Naive B cell (primary cell): Measurements from ENCODE around the gene SOCS6. TPM values are rescaled to one million over a fixed set of nuclear protein-coding genes. Genes with fewer than 3 reads are reported as not detected.
"Not testable (repeated sequence)": the region's sequence is repeated elsewhere in the genome, so short reads cannot be mapped to it uniquely, and the experiment has no call there.

Source experiments
- ATAC-seq, 2 donors: fragments of 150-1000 bp; cut with Tn5 transposase; 2 replicates each; pipeline ENCODE4 v1.10.0; 2021; ENCODE audit warnings: low read depth in 2 of 2, mild to moderate bottlenecking in 2 of 2, moderate library complexity in 2 of 2
- DNase-seq: peaks from one replicate; pipeline ENCODE4 v3.0.0; 2022
- H3K27ac Mint-ChIP-seq, 6 donors: one replicate each; pipeline ENCODE4 v1.8.0; 2020 to 2022; ENCODE audit warnings: mild to moderate bottlenecking in 6 of 6, mixed read lengths in 6 of 6, moderate library complexity in 5 of 6, inconsistent platforms in 2 of 6
- H3K27me3 Mint-ChIP-seq, 3 donors: one replicate each; pipeline ENCODE4 v1.8.0; 2021 to 2022; ENCODE audit warnings: mixed read lengths in 3 of 3, mild to moderate bottlenecking in 1 of 3
- H3K36me3 Mint-ChIP-seq, 2 donors: one replicate each; pipeline ENCODE4 v1.8.0; 2020 to 2022; ENCODE audit warnings: mixed read lengths in 2 of 2, inconsistent platforms in 1 of 2, mild to moderate bottlenecking in 1 of 2
- H3K4me1 Mint-ChIP-seq, 3 donors: one replicate each; pipeline ENCODE4 v1.8.0; 2020 to 2022; ENCODE audit warnings: mixed read lengths in 3 of 3, inconsistent platforms in 1 of 3, mild to moderate bottlenecking in 1 of 3, moderate library complexity in 1 of 3
- H3K4me3 Mint-ChIP-seq, 8 donors: one replicate each; pipeline ENCODE4 v1.8.0; 2020 to 2022; ENCODE audit warnings: mild to moderate bottlenecking in 8 of 8, mixed read lengths in 8 of 8, moderate library complexity in 8 of 8, inconsistent platforms in 2 of 8
- H3K9me3 Mint-ChIP-seq, 7 donors: one replicate each; pipeline ENCODE4 v1.8.0; 2020 to 2022; ENCODE audit warnings: mixed read lengths in 7 of 7, mild to moderate bottlenecking in 5 of 7, inconsistent platforms in 2 of 7, moderate library complexity in 1 of 7
- polyA plus RNA-seq, 6 donors: library from polyadenylated mRNA; unstranded; fragments of 300-500 nt; fragmentation: Illumina TruSeq; gene quantifications; one replicate each; pipeline ENCODE4 v1.2.3, GENCODE V29; 2021; ENCODE audit warnings: low read depth in 6 of 6

The SOCS6 gene
- polyA plus RNA-seq, 6 donors from 2014 or later: 0.17 to 1.1 (median 0.75) TPM; not detected in 1

DNA sequence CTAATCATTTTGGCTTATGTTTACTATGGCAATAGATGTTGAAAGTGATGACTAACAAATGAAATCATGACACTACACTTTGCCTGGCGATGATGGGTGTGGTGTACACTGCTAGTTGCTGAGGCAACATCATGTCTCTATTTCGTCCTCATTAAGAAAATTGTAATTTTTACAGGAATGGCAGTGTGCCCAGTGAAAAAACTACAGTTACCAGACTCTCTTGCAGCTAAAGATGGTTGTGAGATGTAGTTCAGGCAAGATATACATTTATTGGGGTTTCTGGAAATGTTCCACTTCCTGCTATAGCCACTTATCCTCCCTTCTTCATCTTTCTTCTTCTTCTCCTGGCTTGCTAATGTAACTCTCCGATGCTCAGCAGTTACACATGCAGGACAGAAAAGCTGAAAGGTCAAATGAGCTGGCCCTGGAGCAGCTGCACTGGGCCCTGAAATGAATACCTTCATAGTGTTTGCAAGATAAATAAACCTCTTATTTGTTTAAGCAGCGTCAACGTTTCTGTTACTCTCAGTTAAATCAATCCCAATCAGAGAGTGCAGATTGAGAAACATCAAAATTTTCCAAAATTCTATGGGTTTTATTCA is 46.0 kb downstream of the SOCS6 start:
- Mint-ChIP-seq H3K36me3 (peaks cover 0 to 3% of the 10 kb centered on the region in 2 donors), H3K4me1 (no peaks in the 10 kb centered on the region), H3K27me3 (no peaks in the 10 kb centered on the region), H3K27ac (no peak overlapping the region), H3K9me3 (peaks cover 0 to 14% (median 7%) of the 10 kb centered on the region in 7 donors), H3K4me3 (no peak overlapping the region)
- no peak for ATAC-seq
- no peak for DNase-seq

DNA sequence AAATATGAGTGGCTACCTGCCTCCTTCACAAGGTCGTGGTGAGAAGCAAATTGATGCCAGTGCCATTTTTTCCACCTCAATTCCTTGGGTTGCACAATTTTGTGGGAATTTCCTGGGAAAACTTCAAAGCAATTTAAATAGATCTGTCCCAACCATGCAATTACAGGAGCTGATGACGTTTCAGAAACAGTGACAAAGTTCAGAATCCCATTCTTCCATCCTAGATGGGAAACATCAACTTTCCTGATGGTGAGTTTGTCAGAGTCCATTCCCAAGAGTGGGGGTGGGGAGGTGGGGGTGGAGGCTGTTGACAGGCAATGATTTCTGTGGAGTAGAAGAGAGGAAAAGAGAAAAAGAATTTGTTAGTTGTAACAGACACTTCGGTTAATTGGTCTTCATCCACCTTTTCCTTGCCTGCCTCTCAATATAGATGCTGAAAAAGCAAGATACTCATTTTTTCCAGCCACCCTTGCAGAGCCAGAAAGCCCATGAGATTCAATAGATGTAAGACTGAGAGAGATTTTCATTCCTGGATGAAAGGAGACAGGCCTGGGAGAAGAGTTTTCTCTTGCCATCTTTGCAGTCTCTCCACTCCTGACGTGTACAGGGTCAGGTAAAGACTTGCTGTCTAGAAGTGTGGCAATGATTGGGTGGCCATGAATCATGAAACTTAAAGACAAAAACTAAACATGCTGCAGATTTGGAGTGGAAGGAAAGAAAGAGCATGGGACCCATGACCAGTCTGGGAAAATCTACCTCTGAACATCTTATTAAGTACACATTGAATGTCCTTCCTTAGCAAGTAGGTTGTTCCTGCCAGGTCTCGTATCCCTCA is 47.3 kb downstream of the SOCS6 start:
- Mint-ChIP-seq H3K27ac (no peak overlapping the region), H3K27me3 (no peaks in the 10 kb centered on the region), H3K9me3 (peaks cover 0 to 14% (median 7%) of the 10 kb centered on the region in 7 donors), H3K4me3 (no peak overlapping the region), H3K36me3 (peaks cover 0 to 3% of the 10 kb centered on the region in 2 donors), H3K4me1 (no peaks in the 10 kb centered on the region)
- no peak for DNase-seq
- ATAC-seq: no peak

DNA sequence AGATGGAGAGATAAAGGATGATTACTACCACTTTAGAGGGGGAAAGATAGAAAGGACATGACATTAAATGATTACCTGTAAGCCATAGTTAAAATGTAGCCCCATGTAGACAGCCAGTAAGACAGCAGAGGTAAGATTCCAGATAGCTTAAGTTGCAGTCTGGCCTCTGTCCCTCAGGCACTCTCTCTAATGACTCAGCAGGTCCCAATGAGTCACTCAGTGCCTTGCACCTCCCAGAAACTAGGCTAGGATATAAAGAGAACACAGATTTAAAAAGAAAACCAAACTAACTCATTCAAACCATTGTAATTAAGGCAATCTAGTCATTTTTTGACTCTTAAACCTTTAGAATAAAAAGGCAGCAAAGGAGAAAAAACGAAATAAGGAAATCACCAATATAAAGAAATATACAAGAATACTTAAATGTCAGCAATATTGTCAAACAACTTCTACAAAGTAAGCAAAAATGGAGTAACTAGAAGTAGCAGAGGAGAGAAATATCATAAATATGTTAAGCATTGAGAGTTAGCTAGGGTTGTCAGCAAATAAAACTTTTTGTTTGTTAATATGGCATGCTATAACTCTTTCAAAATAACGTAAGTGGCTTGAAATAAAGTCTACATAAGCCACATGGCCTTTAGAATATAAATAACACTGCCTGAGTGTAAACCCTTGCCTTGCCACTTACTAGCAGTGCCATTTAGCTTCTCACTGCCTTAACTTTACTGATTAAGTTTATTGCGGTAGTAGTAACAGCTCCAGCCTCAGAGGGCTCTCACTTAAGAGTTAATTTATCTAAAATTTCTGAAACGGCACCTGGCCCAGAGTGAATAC is 48.5 kb downstream of the SOCS6 start:
- no peak overlapping the region for H3K4me3 Mint-ChIP-seq
- H3K4me1 Mint-ChIP-seq: no peaks in the 10 kb centered on the region
- no peaks in the 10 kb centered on the region for H3K36me3 Mint-ChIP-seq
- H3K9me3 Mint-ChIP-seq: peaks cover 0 to 14% (median 7%) of the 10 kb centered on the region in 7 donors
- ATAC-seq (no peak), DNase-seq (no peak)
- H3K27ac Mint-ChIP-seq: peak overlapping the region in 1 of 6 donors; percentile 53
- no peaks in the 10 kb centered on the region for H3K27me3 Mint-ChIP-seq

DNA sequence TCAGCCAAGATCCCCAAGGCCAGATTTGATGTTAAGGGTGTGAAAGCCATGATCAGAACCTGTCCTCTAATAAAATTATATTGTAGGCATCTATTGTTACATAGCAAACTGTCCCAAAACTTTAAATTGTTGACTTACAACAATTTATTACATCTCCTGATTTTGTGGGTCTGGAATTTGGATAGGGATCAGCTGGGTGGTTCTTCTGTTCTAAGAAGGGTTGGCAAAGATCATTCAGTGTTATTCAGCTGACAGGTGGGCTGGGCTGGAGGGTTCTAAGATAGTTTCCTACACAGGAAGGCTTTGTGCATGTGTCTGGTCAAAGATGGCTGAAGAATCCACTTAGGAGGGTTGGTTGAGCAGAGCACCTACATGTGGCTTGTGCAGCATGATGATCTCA is 50.0 kb downstream of the SOCS6 start:
- ATAC-seq (no peak), DNase-seq (no peak)
- H3K9me3 Mint-ChIP-seq: peaks cover 0 to 13% (median 6%) of the 10 kb centered on the region in 7 donors
- H3K36me3 Mint-ChIP-seq: no peaks in the 10 kb centered on the region
- H3K27me3 Mint-ChIP-seq: no peaks in the 10 kb centered on the region
- no peaks in the 10 kb centered on the region for H3K4me1 Mint-ChIP-seq
- no peak overlapping the region for H3K4me3 Mint-ChIP-seq
- H3K27ac Mint-ChIP-seq: no peak overlapping the region

DNA sequence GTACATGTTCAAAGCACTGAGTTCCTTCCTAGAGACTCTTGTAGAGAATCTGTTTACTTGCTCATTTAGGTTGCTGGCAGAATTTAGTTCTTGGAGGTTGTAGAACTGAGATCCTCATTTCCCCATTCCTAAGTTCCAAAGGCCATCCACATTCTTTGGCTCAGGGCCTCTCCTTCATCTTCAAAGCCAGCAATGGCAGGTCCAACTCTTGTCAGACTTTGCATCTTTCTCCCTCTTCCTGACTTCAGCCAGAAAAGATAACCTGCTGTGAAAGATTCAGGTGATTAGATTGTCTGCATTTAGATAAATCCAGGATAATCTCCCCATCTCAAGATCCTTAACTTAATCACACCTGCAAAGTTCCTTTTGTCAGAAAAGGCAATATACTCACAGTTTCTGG is 51.1 kb downstream of the SOCS6 start:
- H3K27ac Mint-ChIP-seq: no peak overlapping the region
- DNase-seq (no peak), ATAC-seq (no peak)
- no peaks in the 10 kb centered on the region for H3K36me3 Mint-ChIP-seq
- no peak overlapping the region for H3K4me3 Mint-ChIP-seq
- no peaks in the 10 kb centered on the region for H3K27me3 Mint-ChIP-seq
- H3K9me3 Mint-ChIP-seq: peaks cover 0 to 5% (median 0%) of the 10 kb centered on the region in 7 donors
- no peaks in the 10 kb centered on the region for H3K4me1 Mint-ChIP-seq

DNA sequence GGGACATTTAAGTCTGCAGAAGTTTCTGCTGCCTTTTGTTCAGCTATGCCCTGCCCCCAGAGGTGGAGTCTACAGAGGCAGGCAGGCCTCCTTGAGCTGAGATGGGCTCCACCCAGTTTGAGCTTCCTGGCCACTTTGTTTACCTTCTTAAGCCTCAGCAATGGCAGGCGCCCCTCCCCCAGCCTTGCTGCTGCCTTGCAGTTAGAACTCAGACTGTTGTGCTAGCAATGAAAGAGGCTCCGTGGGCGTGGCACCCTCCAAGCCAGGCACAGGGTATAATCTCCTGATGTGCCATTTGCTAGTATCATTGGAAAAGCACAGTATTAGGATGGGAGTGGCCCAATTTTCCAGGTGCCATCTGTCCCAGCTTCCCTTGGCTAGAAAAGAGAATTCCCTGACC is 59.6 kb downstream of the SOCS6 start:
- not testable (repeated sequence) for H3K9me3 Mint-ChIP-seq, H3K27me3 Mint-ChIP-seq, ATAC-seq, H3K27ac Mint-ChIP-seq, DNase-seq, H3K4me3 Mint-ChIP-seq, H3K36me3 Mint-ChIP-seq, H3K4me1 Mint-ChIP-seq

DNA sequence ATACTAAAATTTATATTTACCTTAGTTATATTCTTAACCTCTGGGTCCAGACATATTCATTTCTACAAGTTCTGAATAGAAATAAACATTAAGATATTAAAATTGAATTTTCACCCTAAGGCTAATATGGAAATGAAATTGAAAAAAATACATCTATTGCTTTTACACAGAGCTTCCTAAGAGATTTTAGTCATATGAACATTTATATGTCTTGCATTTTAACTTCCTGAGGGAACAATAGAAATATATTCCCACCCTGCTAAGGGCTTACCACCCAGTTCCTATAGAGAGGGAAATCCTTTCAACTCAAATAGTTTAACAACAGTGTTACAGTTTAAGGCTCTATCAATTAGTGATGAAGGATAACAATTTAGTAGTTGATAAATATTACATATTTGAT is 60.5 kb downstream of the SOCS6 start:
- ATAC-seq: no peak
- no peak overlapping the region for H3K27ac Mint-ChIP-seq
- H3K9me3 Mint-ChIP-seq: peaks cover 0 to 9% (median 4%) of the 10 kb centered on the region in 7 donors
- H3K4me3 Mint-ChIP-seq: no peak overlapping the region
- no peak for DNase-seq
- no peaks in the 10 kb centered on the region for H3K4me1 Mint-ChIP-seq
- H3K27me3 Mint-ChIP-seq: no peaks in the 10 kb centered on the region
- H3K36me3 Mint-ChIP-seq: no peaks in the 10 kb centered on the region

DNA sequence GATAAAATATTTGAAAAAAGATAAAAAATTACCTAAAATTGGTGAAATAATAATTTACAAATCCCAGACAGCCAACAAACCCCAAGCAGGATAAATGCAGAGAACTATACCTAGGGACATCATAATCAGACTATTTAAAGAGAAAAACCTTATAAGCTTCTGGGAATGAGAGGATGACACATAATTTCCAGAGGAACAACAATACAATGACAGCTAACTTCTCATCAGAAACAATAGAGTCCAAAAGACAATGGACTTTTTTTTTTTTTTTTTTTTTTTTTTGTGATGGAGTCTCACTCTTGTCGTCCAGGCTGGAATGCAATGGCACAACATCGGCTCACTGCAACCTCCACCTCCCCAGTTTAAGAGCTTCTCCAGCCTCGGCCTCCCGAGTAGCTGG is 65.2 kb downstream of the SOCS6 start:
- Mint-ChIP-seq H3K27ac (no peak overlapping the region), H3K4me3 (no peak overlapping the region), H3K36me3 (no peaks in the 10 kb centered on the region), H3K27me3 (peaks cover 0 to 6% (median 0%) of the 10 kb centered on the region in 3 donors), H3K4me1 (no peaks in the 10 kb centered on the region), H3K9me3 (peaks cover 0 to 19% (median 9%) of the 10 kb centered on the region in 7 donors)
- no peak for DNase-seq
- no peak for ATAC-seq

DNA sequence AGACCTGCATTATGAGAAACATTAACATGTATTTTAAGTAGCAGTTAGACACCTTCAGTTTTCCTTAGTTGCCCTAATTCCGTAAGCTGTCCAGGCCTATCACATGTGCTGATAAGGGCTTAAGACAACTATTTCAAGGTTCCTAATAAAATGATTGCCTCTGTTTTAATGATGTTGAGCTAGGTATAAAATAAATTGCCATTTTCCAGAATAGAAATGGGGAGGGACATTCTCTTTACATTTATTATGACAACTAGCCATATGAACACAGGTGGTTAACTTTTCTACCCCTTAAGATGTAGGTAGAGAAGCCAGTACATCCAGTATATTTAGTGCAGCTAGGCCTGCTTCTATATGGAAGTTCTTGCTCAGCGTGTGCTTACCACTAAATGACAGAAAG is 65.9 kb downstream of the SOCS6 start:
- DNase-seq (no peak), ATAC-seq (no peak)
- Mint-ChIP-seq H3K4me1 (no peaks in the 10 kb centered on the region), H3K27ac (no peak overlapping the region), H3K4me3 (no peak overlapping the region), H3K9me3 (peaks cover 0 to 19% (median 9%) of the 10 kb centered on the region in 7 donors), H3K27me3 (peaks cover 0 to 6% (median 0%) of the 10 kb centered on the region in 3 donors), H3K36me3 (no peaks in the 10 kb centered on the region)

DNA sequence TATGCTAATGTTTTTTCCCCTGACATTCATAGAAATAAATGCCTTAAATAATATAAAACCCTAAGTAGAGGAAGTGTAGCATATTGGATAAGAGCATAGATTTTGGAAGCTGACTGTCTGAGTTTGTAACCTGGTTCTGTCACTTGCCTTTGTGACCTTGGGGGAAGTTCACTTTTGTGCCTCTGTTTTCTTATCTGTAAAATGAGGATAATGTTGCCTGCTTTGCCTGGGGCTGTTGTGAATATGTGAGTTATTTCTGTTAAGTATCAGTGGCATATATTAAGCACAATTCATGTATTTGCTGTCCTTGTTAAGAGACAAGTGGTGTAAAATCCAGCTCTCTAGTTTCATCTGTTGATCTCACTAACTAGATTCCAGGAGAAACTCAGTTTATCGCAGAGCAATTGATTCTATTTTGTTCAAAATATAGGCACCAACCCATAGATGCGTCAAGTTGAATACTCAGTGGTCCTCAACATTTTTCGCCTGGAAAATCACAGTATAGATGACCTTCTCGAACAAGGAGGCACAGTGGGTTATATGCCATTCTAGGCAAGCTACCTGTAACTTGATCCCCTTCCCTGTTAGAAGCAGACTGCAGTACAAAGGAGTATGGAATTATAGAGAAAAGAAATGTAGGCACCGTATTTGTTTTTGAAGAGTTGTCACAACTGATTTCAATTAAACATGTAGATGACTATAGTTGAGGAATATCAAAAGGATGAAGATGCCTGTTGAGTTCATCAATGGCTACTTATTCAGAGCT is 67.0 kb downstream of the SOCS6 start:
- no peak for ATAC-seq
- Mint-ChIP-seq H3K27me3 (peaks cover 0 to 6% (median 0%) of the 10 kb centered on the region in 3 donors), H3K4me3 (no peak overlapping the region), H3K36me3 (no peaks in the 10 kb centered on the region), H3K4me1 (no peaks in the 10 kb centered on the region), H3K27ac (no peak overlapping the region), H3K9me3 (peaks cover 0 to 19% (median 9%) of the 10 kb centered on the region in 7 donors)
- DNase-seq: no peak

DNA sequence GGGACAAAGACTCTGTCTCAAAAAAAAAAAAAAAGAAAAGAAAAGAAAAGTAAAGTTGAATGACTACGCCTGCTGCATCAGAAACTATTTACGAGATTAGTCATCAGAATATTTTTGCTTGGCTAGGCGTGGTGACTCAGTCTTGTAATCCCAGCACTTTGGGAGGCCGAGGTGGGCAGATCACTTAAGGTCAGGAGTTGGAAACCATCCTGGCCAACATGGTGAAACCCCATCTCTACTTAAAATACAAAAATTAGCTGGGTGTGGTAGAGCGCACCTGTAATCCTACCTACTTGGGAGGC is 69.2 kb downstream of the SOCS6 start:
- not testable (repeated sequence) for H3K27me3 Mint-ChIP-seq, H3K36me3 Mint-ChIP-seq, H3K27ac Mint-ChIP-seq, ATAC-seq, H3K4me1 Mint-ChIP-seq, H3K4me3 Mint-ChIP-seq, DNase-seq
- peaks cover 0 to 19% (median 6%) of the 10 kb centered on the region in 7 donors for H3K9me3 Mint-ChIP-seq

DNA sequence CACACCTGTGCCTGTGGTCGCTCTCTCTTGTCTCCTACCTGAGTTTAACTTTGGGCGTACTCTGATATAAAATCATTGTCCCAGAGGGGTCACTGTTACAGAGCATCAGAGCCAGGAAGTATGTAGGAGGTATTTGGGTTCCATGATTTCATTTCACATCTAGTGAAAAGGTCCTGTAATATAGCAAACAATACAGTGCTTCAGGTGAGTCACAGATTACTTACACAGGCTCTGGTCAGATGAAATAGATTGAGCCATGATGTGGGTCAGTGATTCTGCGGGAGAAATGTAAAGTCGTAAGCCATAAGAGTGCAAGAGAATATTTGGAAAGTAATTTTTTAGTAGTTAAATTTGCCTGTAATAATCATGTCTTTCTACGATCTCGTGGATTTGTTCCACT is 70.2 kb downstream of the SOCS6 start:
- no peak for DNase-seq

DNA sequence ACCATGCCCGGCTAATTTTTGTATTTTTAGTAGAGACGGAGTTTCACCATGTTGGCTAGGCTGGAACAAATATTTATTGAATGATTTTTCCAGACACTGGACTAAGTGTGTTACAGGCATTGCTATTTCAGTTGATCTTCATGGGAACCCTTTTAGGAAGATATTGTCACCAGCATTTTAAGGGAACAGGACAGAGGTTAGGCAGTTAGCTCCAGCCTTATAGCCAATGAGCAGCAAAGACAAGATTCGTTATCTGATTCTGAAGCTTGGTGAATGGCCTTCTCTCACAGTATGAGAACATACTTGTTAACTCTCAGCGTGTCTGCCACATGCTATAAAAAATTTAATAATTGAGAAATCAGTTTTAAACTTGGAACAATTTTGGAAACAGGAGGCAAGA is 73.4 kb downstream of the SOCS6 start:
- ATAC-seq: no peak
- Mint-ChIP-seq H3K27ac (no peak overlapping the region), H3K36me3 (no peaks in the 10 kb centered on the region), H3K27me3 (peaks cover 0 to 10% (median 5%) of the 10 kb centered on the region in 3 donors), H3K9me3 (peaks cover 0 to 5% (median 0%) of the 10 kb centered on the region in 7 donors), H3K4me1 (no peaks in the 10 kb centered on the region), H3K4me3 (no peak overlapping the region)
- no peak for DNase-seq

More for the DNA sequence above, 70.2 kb downstream of the SOCS6 start:
- Mint-ChIP-seq H3K27me3 (peaks cover 0 to 6% (median 0%) of the 10 kb centered on the region in 3 donors), H3K9me3 (peaks cover 0 to 14% (median 3%) of the 10 kb centered on the region in 7 donors), H3K4me1 (no peaks in the 10 kb centered on the region), H3K36me3 (no peaks in the 10 kb centered on the region), H3K4me3 (no peak overlapping the region), H3K27ac (no peak overlapping the region)
- no peak for ATAC-seq
